Endodermal cell (in vitro differentiated cells): ENCODE results near the gene GIMAP5. TPM values are rescaled to one million over a fixed set of nuclear protein-coding genes. Genes with fewer than 3 reads are reported as not detected.

ENCODE experiments used
- DNase-seq: peaks from one replicate; pipeline ENCODE4 v3.0.0-alpha.2; 2017
- H3K27ac ChIP-seq: 2 replicates; pipeline ENCODE4 v1.5.1; 2013; ENCODE audit warnings: mild to moderate bottlenecking, low read depth, low read length, moderate library complexity
- H3K27me3 ChIP-seq: 2 replicates; pipeline ENCODE4 v1.6.1; 2013; ENCODE audit warnings: mild to moderate bottlenecking, low read length, moderate library complexity; ENCODE audit not compliant: insufficient read depth, control insufficient read depth, poor library complexity, severe bottlenecking
- H3K36me3 ChIP-seq: 2 replicates; pipeline ENCODE4 v1.7.0; 2013; ENCODE audit warnings: mild to moderate bottlenecking, low read length, moderate library complexity; ENCODE audit not compliant: control insufficient read depth, insufficient read depth
- H3K4me1 ChIP-seq: one replicate; pipeline ENCODE4 v1.7.0; 2013; ENCODE audit warnings: low read length; ENCODE audit not compliant: control insufficient read depth, insufficient read depth
- H3K4me3 ChIP-seq: 2 replicates; pipeline ENCODE4 v1.5.1; 2013; ENCODE audit warnings: mild to moderate bottlenecking, low read length, moderate library complexity
- H3K9ac ChIP-seq: 2 replicates; pipeline ENCODE4 v1.6.1; 2013; ENCODE audit warnings: mild to moderate bottlenecking, low read length, moderate library complexity; ENCODE audit not compliant: poor library complexity, severe bottlenecking; ENCODE audit errors: extremely low read depth
- H3K9me3 ChIP-seq: 2 replicates; pipeline ENCODE4 v1.6.1; 2013; ENCODE audit warnings: mild to moderate bottlenecking, low read length, moderate library complexity; ENCODE audit not compliant: control insufficient read depth
- H3K27ac Mint-ChIP-seq: 2 replicates; pipeline ENCODE4 v1.8.0; 2020; ENCODE audit warnings: mixed read lengths
- H3K27me3 Mint-ChIP-seq: 2 replicates; pipeline ENCODE4 v1.8.0; 2021; ENCODE audit warnings: mild to moderate bottlenecking, mixed read lengths; ENCODE audit not compliant: insufficient read depth
- H3K36me3 Mint-ChIP-seq: 2 replicates; pipeline ENCODE4 v1.8.0; 2020; ENCODE audit warnings: low read depth, mixed read lengths
- H3K4me1 Mint-ChIP-seq: 2 replicates; pipeline ENCODE4 v1.8.0; 2020; ENCODE audit warnings: mixed read lengths
- H3K4me3 Mint-ChIP-seq: 2 replicates; pipeline ENCODE4 v1.8.0; 2020; ENCODE audit warnings: mild to moderate bottlenecking, moderate library complexity, mixed read lengths
- H3K9me3 Mint-ChIP-seq: 2 replicates; pipeline ENCODE4 v1.8.0; 2020; ENCODE audit warnings: mild to moderate bottlenecking, mixed read lengths
- WGBS, 2 experiments: methylation state at CpG; one replicate each; pipeline versions ENCODE4 v1.1.5 to v1.1.7; 2013; ENCODE audit warnings: missing lambda C conversion rate in 2 of 2, mixed read lengths in 1 of 2; ENCODE audit not compliant: insufficient coverage in 1 of 2, insufficient read length in 1 of 2; 5-methylcytosine and 5-hydroxymethylcytosine counted together
- total RNA-seq, 2 donors: library from RNA; stranded (reverse); fragmentation: NEBNext Ultra II Directional in 1 of 2; extraction: Animal tissue kit (Norgen Biotek cat#: 25700) in 1 of 2; gene quantifications; 2 replicates in 1 of 2; 3 replicates in 1 of 2; pipeline ENCODE4 v1.2.1, GENCODE V29; 2021
- TF ChIP-seq, protein P1 (sequence below): fragments of 200-600 bp; sonication (generic); conservative IDR thresholded peaks from 2 replicates; pipeline ENCODE4 v1.5.0; 2021; ENCODE audit warnings: antibody characterized with exemption, mild to moderate bottlenecking

The GIMAP5 gene
- total RNA-seq, 2 donors from 2014 or later, result not detected

GRCh38 chr7:150728011-150728410 lies 9.2 kb upstream of the GIMAP5 start:
- Histone ChIP-seq H3K4me3 (no peak overlapping the region), H3K9ac (no peak overlapping the region), H3K36me3 (no peaks in the 10 kb centered on the region), H3K9me3 (no peaks in the 10 kb centered on the region), H3K4me1 (no peaks in the 10 kb centered on the region), H3K27me3 (peaks cover 97% of the 10 kb centered on the region), H3K27ac (no peak overlapping the region)
- H3K27me3 Mint-ChIP-seq, result peaks cover 97% of the 10 kb centered on the region
- H3K27ac Mint-ChIP-seq, result no peak overlapping the region
- no peaks in the 10 kb centered on the region for H3K4me1 Mint-ChIP-seq
- no peak for DNase-seq
- TF ChIP-seq, protein P1, sequence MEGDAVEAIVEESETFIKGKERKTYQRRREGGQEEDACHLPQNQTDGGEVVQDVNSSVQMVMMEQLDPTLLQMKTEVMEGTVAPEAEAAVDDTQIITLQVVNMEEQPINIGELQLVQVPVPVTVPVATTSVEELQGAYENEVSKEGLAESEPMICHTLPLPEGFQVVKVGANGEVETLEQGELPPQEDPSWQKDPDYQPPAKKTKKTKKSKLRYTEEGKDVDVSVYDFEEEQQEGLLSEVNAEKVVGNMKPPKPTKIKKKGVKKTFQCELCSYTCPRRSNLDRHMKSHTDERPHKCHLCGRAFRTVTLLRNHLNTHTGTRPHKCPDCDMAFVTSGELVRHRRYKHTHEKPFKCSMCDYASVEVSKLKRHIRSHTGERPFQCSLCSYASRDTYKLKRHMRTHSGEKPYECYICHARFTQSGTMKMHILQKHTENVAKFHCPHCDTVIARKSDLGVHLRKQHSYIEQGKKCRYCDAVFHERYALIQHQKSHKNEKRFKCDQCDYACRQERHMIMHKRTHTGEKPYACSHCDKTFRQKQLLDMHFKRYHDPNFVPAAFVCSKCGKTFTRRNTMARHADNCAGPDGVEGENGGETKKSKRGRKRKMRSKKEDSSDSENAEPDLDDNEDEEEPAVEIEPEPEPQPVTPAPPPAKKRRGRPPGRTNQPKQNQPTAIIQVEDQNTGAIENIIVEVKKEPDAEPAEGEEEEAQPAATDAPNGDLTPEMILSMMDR, result no peak
- no peak overlapping the region for H3K4me3 Mint-ChIP-seq
- peaks cover 3% of the 10 kb centered on the region for H3K9me3 Mint-ChIP-seq
- H3K36me3 Mint-ChIP-seq, result no peaks in the 10 kb centered on the region

DNA sequence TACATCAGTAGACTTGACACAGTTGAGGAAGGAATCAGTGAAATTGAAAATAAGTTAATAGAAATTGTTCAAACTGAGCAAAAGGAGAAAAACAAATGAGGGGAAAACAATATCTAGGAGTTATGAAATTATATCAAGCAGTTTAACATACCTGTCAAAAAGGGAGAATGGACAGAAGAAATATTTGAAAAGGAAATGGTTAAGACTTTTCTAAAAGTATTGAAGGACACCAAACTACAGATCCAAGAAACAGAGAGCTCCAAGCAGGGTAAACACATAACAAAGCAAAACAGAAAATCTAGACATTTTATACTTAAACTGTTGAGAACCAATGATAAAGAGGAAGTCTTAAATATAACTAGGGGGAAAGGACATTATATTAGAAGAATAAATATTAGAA lies 8.6 kb upstream of the GIMAP5 start:
- peaks cover 97% of the 10 kb centered on the region for H3K27me3 ChIP-seq
- Mint-ChIP-seq H3K27ac (no peak overlapping the region), H3K4me1 (no peaks in the 10 kb centered on the region), H3K4me3 (no peak overlapping the region), H3K9me3 (peaks cover 3% of the 10 kb centered on the region), H3K27me3 (peaks cover 97% of the 10 kb centered on the region), H3K36me3 (no peaks in the 10 kb centered on the region)
- H3K27ac ChIP-seq, result no peak overlapping the region
- H3K9me3 ChIP-seq, result no peaks in the 10 kb centered on the region
- no peak overlapping the region for H3K9ac ChIP-seq
- DNase-seq, result no peak
- no peaks in the 10 kb centered on the region for H3K36me3 ChIP-seq
- no peak overlapping the region for H3K4me3 ChIP-seq
- H3K4me1 ChIP-seq, result no peaks in the 10 kb centered on the region
- TF ChIP-seq, protein P1, result no peak

- H3K36me3 ChIP-seq, result no peaks in the 10 kb centered on the region
- Mint-ChIP-seq H3K4me3 (no peak overlapping the region), H3K36me3 (no peaks in the 10 kb centered on the region), H3K27ac (no peak overlapping the region), H3K9me3 (no peaks in the 10 kb centered on the region), H3K4me1 (peaks cover 8% of the 10 kb centered on the region), H3K27me3 (peaks cover 97% of the 10 kb centered on the region)
- DNase-seq, result no peak
- no peak overlapping the region for H3K27ac ChIP-seq
- 24 to 33% methylated on average over 1 of the region's 1 CpG for WGBS, 2 experiments
- H3K4me3 ChIP-seq, result no peak overlapping the region
- no peaks in the 10 kb centered on the region for H3K9me3 ChIP-seq
- H3K27me3 ChIP-seq, result peaks cover 97% of the 10 kb centered on the region
- TF ChIP-seq, protein P1, result no peak
- no peak overlapping the region for H3K9ac ChIP-seq
- H3K4me1 ChIP-seq, result no peaks in the 10 kb centered on the region
These were observed 5.3 kb upstream of the GIMAP5 start for GRCh38 chr7:150731916-150732315.
